ENCODE data around the gene SPNS3. TPM values are rescaled to one million over a fixed set of nuclear protein-coding genes. Genes with fewer than 3 reads are reported as not detected.
A peak's percentile ranks its signal among the peaks of the same experiment; 100 is the strongest.

The SPNS3 gene
- total and polyA plus RNA-seq, 9 donors, result 0.17 to 1.00 (median 0.37) TPM

GRCh38 chr17:4426499-4427208 is 7.1 kb upstream of the SPNS3 start:
- no peaks in the 10 kb centered on the region for H3K27me3 ChIP-seq (ENCODE audit: control insufficient read depth, insufficient read depth, low read length)
- H3K4me3 ChIP-seq (ENCODE audit: low read length), result no peak overlapping the region
- no peaks in the 10 kb centered on the region for H3K36me3 ChIP-seq (ENCODE audit: control insufficient read depth, insufficient read depth, low read length)
- no peak for DNase-seq
- WGBS (ENCODE audit: insufficient coverage), result 70% methylated on average over 2 of the region's 10 CpGs
- no peaks in the 10 kb centered on the region for H3K4me1 ChIP-seq (ENCODE audit: control insufficient read depth, insufficient read depth, low read length)
- H3K27ac ChIP-seq (ENCODE audit: low read length), result no peak overlapping the region
- H3K9me3 ChIP-seq (replicated peaks; ENCODE audit: control insufficient read depth, low read depth, low read length), result no peaks in the 10 kb centered on the region

GRCh38 chr17:4427505-4427904 is 6.2 kb upstream of the SPNS3 start:
- no peak for DNase-seq
- no peaks in the 10 kb centered on the region for H3K4me1 ChIP-seq (ENCODE audit: control insufficient read depth, insufficient read depth, low read length)
- WGBS (ENCODE audit: insufficient coverage), result 86% methylated on average over 4 of the region's 11 CpGs
- H3K27ac ChIP-seq (ENCODE audit: low read length), result no peak overlapping the region
- no peaks in the 10 kb centered on the region for H3K27me3 ChIP-seq (ENCODE audit: control insufficient read depth, insufficient read depth, low read length)
- no peak overlapping the region for H3K4me3 ChIP-seq (ENCODE audit: low read length)
- no peaks in the 10 kb centered on the region for H3K36me3 ChIP-seq (ENCODE audit: control insufficient read depth, insufficient read depth, low read length)
- H3K9me3 ChIP-seq (replicated peaks; ENCODE audit: control insufficient read depth, low read depth, low read length), result no peaks in the 10 kb centered on the region

GRCh38 chr17:4436381-4436780 is 2.6 kb downstream of the SPNS3 start:
- WGBS (ENCODE audit: insufficient coverage), result no CpG with 5 or more reads among the region's 4 CpGs
- Histone ChIP-seq H3K27ac (ENCODE audit: low read length) (no peak overlapping the region), H3K9me3 (replicated peaks; ENCODE audit: control insufficient read depth, low read depth, low read length) (no peaks in the 10 kb centered on the region), H3K4me3 (ENCODE audit: low read length) (no peak overlapping the region), H3K27me3 (ENCODE audit: control insufficient read depth, insufficient read depth, low read length) (no peaks in the 10 kb centered on the region), H3K4me1 (ENCODE audit: control insufficient read depth, insufficient read depth, low read length) (peaks cover 3% of the 10 kb centered on the region), H3K36me3 (ENCODE audit: control insufficient read depth, insufficient read depth, low read length) (no peaks in the 10 kb centered on the region)
- DNase-seq, result no peak

GRCh38 chr17:4436846-4437245 is 3.1 kb downstream of the SPNS3 start:
- 65% methylated on average over 4 of the region's 7 CpGs for WGBS (ENCODE audit: insufficient coverage)
- Histone ChIP-seq H3K9me3 (replicated peaks; ENCODE audit: control insufficient read depth, low read depth, low read length) (no peaks in the 10 kb centered on the region), H3K4me3 (ENCODE audit: low read length) (no peak overlapping the region), H3K27me3 (ENCODE audit: control insufficient read depth, insufficient read depth, low read length) (no peaks in the 10 kb centered on the region), H3K4me1 (ENCODE audit: control insufficient read depth, insufficient read depth, low read length) (peaks cover 3% of the 10 kb centered on the region), H3K36me3 (ENCODE audit: control insufficient read depth, insufficient read depth, low read length) (no peaks in the 10 kb centered on the region), H3K27ac (ENCODE audit: low read length) (no peak overlapping the region)
- DNase-seq, result peak; percentile 40

GRCh38 chr17:4438162-4438944 is 4.6 kb downstream of the SPNS3 start:
- DNase-seq, result no peak
- H3K27me3 ChIP-seq (ENCODE audit: control insufficient read depth, insufficient read depth, low read length), result no peaks in the 10 kb centered on the region
- H3K4me1 ChIP-seq (ENCODE audit: control insufficient read depth, insufficient read depth, low read length), result peaks cover 3% of the 10 kb centered on the region
- no peak overlapping the region for H3K4me3 ChIP-seq (ENCODE audit: low read length)
- H3K9me3 ChIP-seq (replicated peaks; ENCODE audit: control insufficient read depth, low read depth, low read length), result no peaks in the 10 kb centered on the region
- no peaks in the 10 kb centered on the region for H3K36me3 ChIP-seq (ENCODE audit: control insufficient read depth, insufficient read depth, low read length)
- H3K27ac ChIP-seq (ENCODE audit: low read length), result no peak overlapping the region
- 77% methylated on average over 15 of the region's 17 CpGs for WGBS (ENCODE audit: insufficient coverage)

- H3K4me3 ChIP-seq (ENCODE audit: low read length), result no peak overlapping the region
- H3K4me1 ChIP-seq (ENCODE audit: control insufficient read depth, insufficient read depth, low read length), result peaks cover 3% of the 10 kb centered on the region
- H3K27ac ChIP-seq (ENCODE audit: low read length), result no peak overlapping the region
- no peaks in the 10 kb centered on the region for H3K27me3 ChIP-seq (ENCODE audit: control insufficient read depth, insufficient read depth, low read length)
- H3K36me3 ChIP-seq (ENCODE audit: control insufficient read depth, insufficient read depth, low read length), result no peaks in the 10 kb centered on the region
- WGBS (ENCODE audit: insufficient coverage), result 64% methylated on average over 7 of the region's 8 CpGs
- DNase-seq, result no peak
- H3K9me3 ChIP-seq (replicated peaks; ENCODE audit: control insufficient read depth, low read depth, low read length), result no peaks in the 10 kb centered on the region
These were observed 6.3 kb downstream of the SPNS3 start for GRCh38 chr17:4440021-4440420.

GRCh38 chr17:4440690-4441686 is 7.2 kb downstream of the SPNS3 start:
- no peaks in the 10 kb centered on the region for H3K27me3 ChIP-seq (ENCODE audit: control insufficient read depth, insufficient read depth, low read length)
- H3K4me1 ChIP-seq (ENCODE audit: control insufficient read depth, insufficient read depth, low read length), result peaks cover 3% of the 10 kb centered on the region
- H3K36me3 ChIP-seq (ENCODE audit: control insufficient read depth, insufficient read depth, low read length), result no peaks in the 10 kb centered on the region
- H3K27ac ChIP-seq (ENCODE audit: low read length), result no peak overlapping the region
- no peak overlapping the region for H3K4me3 ChIP-seq (ENCODE audit: low read length)
- H3K9me3 ChIP-seq (replicated peaks; ENCODE audit: control insufficient read depth, low read depth, low read length), result no peaks in the 10 kb centered on the region
- WGBS (ENCODE audit: insufficient coverage), result 17% methylated on average over 2 of the region's 16 CpGs
- peak; percentile 83 for DNase-seq

GRCh38 chr17:4442582-4442981 is 8.8 kb downstream of the SPNS3 start:
- Histone ChIP-seq H3K36me3 (ENCODE audit: control insufficient read depth, insufficient read depth, low read length) (no peaks in the 10 kb centered on the region), H3K9me3 (replicated peaks; ENCODE audit: control insufficient read depth, low read depth, low read length) (no peaks in the 10 kb centered on the region), H3K4me3 (ENCODE audit: low read length) (no peak overlapping the region), H3K4me1 (ENCODE audit: control insufficient read depth, insufficient read depth, low read length) (peaks cover 3% of the 10 kb centered on the region), H3K27ac (ENCODE audit: low read length) (no peak overlapping the region), H3K27me3 (ENCODE audit: control insufficient read depth, insufficient read depth, low read length) (no peaks in the 10 kb centered on the region)
- DNase-seq, result no peak
- no CpG with 5 or more reads among the region's 3 CpGs for WGBS (ENCODE audit: insufficient coverage)

GRCh38 chr17:4443476-4443875 is 9.7 kb downstream of the SPNS3 start:
- H3K27me3 ChIP-seq (ENCODE audit: control insufficient read depth, insufficient read depth, low read length), result peaks cover under 1% of the 10 kb centered on the region
- no peaks in the 10 kb centered on the region for H3K9me3 ChIP-seq (replicated peaks; ENCODE audit: control insufficient read depth, low read depth, low read length)
- no peak overlapping the region for H3K4me3 ChIP-seq (ENCODE audit: low read length)
- H3K4me1 ChIP-seq (ENCODE audit: control insufficient read depth, insufficient read depth, low read length), result peaks cover 3% of the 10 kb centered on the region
- H3K27ac ChIP-seq (ENCODE audit: low read length), result no peak overlapping the region
- peak; percentile 62 for DNase-seq
- H3K36me3 ChIP-seq (ENCODE audit: control insufficient read depth, insufficient read depth, low read length), result no peaks in the 10 kb centered on the region
- WGBS (ENCODE audit: insufficient coverage), result 8% methylated on average over 3 of the region's 6 CpGs

Measured in muscle of leg (tissue), 11 donors.